Fibroblast of villous mesenchyme (primary cell): ENCODE measurements around the gene PLA2G4F. TPM values are rescaled to one million over a fixed set of nuclear protein-coding genes. Genes with fewer than 3 reads are reported as not detected.

Experiments used
- DNase-seq: peaks from one replicate; pipeline ENCODE4 v3.0.0-alpha.2; 2010; ENCODE audit warnings: low read depth
- H3K4me3 ChIP-seq: 2 replicates; pipeline ENCODE4 v1.5.1; 2011; ENCODE audit warnings: low read depth, mild to moderate bottlenecking, low read length
- total RNA-seq: library from RNA; depleted of rRNA; stranded (reverse); fragments of >200 nt; gene quantifications from 2 replicates; pipeline ENCODE4 v1.2.3, GENCODE V29; 2012
- TF ChIP-seq, protein P1 (sequence below): IDR thresholded peaks from 2 replicates; pipeline ENCODE4 v1.5.1; 2012; ENCODE audit warnings: low read depth, mild to moderate bottlenecking, low read length; ENCODE audit not compliant: insufficient read depth

The PLA2G4F gene
- total RNA-seq, 1 donor = not detected

DNA sequence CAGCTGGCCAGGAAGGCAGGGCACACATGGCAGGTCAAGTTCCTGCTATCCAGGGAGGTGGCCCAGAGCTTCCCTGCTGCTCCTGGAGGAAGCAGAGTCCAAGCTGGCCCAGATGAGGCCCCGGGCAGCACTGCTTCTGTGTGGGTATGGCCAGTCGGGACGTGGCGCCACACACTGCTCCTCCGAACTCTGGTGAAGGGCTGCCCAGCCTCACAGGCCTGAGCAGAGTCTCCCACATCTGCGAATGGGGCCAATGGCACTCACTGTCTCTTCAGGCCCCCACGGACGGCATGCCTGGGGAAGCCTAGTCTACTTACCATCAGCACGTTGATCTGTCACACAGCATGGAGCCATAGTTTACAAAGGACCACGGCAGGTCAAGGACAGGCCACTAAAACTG, 2.5 kb upstream of the PLA2G4F start:
- H3K4me3 ChIP-seq = no peak overlapping the region
- no peak for DNase-seq
- TF ChIP-seq, protein P1, sequence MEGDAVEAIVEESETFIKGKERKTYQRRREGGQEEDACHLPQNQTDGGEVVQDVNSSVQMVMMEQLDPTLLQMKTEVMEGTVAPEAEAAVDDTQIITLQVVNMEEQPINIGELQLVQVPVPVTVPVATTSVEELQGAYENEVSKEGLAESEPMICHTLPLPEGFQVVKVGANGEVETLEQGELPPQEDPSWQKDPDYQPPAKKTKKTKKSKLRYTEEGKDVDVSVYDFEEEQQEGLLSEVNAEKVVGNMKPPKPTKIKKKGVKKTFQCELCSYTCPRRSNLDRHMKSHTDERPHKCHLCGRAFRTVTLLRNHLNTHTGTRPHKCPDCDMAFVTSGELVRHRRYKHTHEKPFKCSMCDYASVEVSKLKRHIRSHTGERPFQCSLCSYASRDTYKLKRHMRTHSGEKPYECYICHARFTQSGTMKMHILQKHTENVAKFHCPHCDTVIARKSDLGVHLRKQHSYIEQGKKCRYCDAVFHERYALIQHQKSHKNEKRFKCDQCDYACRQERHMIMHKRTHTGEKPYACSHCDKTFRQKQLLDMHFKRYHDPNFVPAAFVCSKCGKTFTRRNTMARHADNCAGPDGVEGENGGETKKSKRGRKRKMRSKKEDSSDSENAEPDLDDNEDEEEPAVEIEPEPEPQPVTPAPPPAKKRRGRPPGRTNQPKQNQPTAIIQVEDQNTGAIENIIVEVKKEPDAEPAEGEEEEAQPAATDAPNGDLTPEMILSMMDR = no peak

DNA sequence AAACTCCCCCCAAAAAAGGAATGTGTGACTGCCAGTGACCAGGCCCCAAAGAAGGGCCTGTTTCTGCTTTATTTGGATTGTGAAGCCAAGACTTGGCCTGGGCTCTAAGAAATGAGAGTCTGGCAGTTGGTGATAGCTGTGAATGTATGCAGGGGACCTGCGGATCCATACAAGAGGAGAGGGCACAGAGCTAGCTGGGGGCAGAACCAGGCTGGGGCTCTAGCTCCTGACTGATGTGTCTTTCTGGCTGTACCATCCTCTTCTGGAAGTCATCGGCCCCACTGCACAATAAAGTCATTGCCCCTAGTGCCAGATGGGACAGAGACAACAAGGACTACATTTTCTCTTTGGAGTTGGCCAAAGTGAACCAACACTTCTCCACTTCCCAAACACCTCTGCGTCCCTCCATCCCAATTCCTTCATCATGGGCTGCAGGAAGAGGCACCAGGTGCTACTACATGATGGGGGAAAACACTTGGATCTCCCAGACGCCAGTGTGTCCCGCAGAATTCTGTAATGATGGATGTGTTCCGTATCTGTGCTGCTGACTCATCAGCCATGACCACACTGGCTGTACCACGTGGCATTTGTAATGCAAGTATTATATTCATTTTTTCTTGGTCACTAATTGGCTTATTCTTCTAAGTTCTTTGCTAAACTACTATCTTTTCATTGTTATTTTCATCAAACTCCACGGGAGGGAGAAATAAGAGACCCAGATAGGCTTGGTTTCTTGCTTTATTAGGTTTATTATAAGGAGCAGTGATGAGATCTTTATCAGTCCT, 1.7 kb upstream of the PLA2G4F start:
- H3K4me3 ChIP-seq = no peak overlapping the region
- TF ChIP-seq, protein P1 = no peak
- DNase-seq = peak; percentile 70

DNA sequence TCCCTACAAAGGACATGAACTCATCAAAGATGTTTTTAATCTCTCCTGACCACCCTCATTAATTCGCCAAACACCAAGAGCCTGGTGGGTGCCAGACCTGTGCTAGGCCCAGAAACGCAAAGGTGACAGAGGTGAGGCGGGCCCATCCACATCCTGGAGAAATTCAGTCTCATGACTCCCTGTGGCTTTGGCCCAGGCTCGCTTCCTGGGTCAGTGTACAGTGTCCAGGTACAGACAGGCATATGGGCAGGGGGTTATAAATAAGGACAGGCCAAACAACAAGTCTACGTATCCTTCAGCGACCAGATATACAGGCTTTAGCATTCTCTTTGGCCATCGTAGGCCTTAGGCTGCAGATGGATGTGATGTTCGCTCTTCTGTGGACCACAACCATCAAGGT, 945 bp upstream of the PLA2G4F start:
- no peak overlapping the region for H3K4me3 ChIP-seq
- DNase-seq = no peak
- TF ChIP-seq, protein P1 = no peak

DNA sequence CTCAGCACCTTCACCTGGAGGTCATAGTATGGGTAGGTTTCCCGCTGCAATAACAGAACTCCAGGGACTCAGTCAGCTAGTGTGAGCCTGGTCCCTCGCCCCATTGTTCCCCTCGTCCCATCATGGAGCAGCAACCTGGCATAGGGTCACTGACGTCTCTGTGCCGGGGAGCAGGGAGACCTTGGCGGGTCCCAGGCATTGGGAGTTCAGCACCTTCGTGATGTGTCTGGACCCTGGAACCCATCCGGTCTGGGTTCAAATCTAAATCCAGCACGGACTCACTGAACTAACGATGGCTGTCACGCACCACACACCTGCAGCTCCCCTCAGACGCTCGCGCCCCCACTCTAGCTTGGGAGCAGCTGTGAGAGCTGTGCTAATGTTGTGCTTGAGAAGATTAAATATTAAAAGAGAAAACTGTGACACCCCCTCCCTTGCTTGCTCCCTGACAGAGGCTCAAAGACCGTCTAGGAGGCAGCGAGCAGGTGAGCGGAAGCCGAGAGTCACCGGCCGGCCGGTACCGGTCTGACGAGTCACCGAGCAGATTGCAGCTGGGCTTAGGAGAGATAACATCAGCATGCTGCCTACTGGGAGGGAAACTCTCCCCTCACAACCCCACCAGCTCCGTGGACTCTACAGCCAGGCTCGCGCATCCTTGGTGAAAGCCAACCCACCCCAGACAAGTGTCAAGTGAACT, 742 bp downstream of the PLA2G4F start:
- no peak overlapping the region for H3K4me3 ChIP-seq
- no peak for DNase-seq
- TF ChIP-seq, protein P1 = no peak

DNA sequence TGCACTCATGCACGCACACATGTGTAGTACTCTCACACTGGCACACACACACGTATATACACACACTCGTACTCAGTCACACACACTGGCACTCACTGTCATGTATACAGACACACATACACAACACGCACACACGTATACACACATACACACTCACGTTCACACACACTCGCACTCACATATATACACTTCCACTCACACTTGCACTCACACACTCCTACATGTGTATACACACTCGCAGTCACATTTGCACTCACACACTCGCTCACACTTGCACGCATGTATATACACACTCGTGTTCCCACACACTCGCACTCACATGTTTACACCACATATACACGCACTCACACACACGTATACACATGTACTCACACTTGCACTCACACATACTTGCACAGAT, 1.5 kb downstream of the PLA2G4F start:
- H3K4me3 ChIP-seq = no peak overlapping the region
- TF ChIP-seq, protein P1 = no peak
- DNase-seq = no peak

DNA sequence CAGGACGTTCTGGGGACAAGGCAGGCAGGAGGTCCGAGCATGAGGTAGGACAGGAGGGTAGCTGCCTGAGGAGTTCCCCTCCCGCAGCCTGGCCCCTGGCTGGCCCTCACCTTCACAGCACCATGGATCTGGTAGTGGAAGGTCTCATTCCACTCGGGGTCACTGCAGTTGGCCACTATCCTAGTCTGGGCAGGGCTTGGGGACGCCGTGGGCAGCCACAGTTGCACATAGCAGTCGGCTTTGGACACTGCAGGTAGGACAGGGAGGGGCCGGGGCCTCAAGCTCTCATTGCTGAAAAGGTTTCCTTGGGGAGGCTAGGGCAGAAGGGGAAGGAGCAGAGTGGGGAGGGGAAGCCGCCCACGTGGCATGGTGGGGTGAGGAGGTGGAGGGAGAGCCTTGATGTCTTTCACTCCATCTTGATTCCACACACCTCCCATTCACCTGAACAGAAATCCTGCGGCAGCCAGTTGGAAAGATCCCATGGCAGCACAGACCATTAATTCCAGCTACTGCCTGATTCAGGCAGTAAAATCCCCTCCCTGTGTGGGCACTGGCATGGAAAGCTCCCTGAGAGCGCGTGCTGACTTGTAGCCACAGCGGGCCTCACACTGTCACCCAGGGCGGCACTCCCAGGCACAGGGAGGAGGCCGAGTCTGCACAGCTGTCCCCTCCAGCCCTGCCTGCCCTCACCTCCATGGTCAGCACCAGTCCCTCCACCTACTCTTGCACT, 2.1 kb downstream of the PLA2G4F start:
- TF ChIP-seq, protein P1 = no peak
- no peak for DNase-seq
- H3K4me3 ChIP-seq = no peak overlapping the region
